HG02884 (cell line): Measurements from ENCODE around the gene OR52N2.

Experiments used
- ATAC-seq: cut with Tn5 transposase; IDR thresholded peaks from one replicate; pipeline ENCODE4 v1.9.1; 2021; ENCODE audit warnings: mild to moderate bottlenecking, moderate library complexity; ENCODE audit not compliant: unreplicated experiment

OR52N2 gene

GRCh38 chr11:5808500-5809121 is at the start of gene OR52N2:
Gene OR52N2, plus strand, starts transcription at chr11:5808924. Its CDS starts 11,412 bp downstream, at chr11:5820336.
- ATAC-seq, result peak; percentile 93

- ATAC-seq, result no peak
Measured at GRCh38 chr11:5767056-5767455, 41.7 kb upstream of the OR52N2 start.

GRCh38 chr11:5783255-5783654 is 25.5 kb upstream of the OR52N2 start, which contains the start of gene OR52N5:
Gene OR52N5, minus strand, starts transcription at chr11:5783355. Its CDS starts 4,721 bp downstream, at chr11:5778634.
- ATAC-seq, result no peak

- no peak for ATAC-seq
Measured at GRCh38 chr11:5791165-5791564, 17.6 kb upstream of the OR52N2 start, which contains the start of gene OR52N1. Gene OR52N1, minus strand, starts transcription at chr11:5791265. Its CDS starts 2,449 bp downstream, at chr11:5788816.

GRCh38 chr11:5796541-5796940 is 12.2 kb upstream of the OR52N2 start:
- no peak for ATAC-seq

- no peak for ATAC-seq
Measured at GRCh38 chr11:5803982-5804381, 4.7 kb upstream of the OR52N2 start.

GRCh38 chr11:5807580-5807979 is 1.1 kb upstream of the OR52N2 start:
- no peak for ATAC-seq

GRCh38 chr11:5809122-5809519 is 397 bp downstream of the OR52N2 start:
- ATAC-seq, result peak; percentile 14

- no peak for ATAC-seq
Measured at GRCh38 chr11:5809905-5810795, 1.4 kb downstream of the OR52N2 start.

GRCh38 chr11:5815534-5815933 is 6.8 kb downstream of the OR52N2 start:
- ATAC-seq, result no peak

GRCh38 chr11:5818245-5818886 is 9.6 kb downstream of the OR52N2 start:
- ATAC-seq, result no peak

GRCh38 chr11:5831196-5831829 is 22.6 kb downstream of the OR52N2 start:
- ATAC-seq, result no peak

GRCh38 chr11:5833446-5833845 is 24.7 kb downstream of the OR52N2 start:
- ATAC-seq, result no peak

GRCh38 chr11:5837695-5838094 is 29.0 kb downstream of the OR52N2 start:
- no peak for ATAC-seq

GRCh38 chr11:5841797-5842196 is 33.1 kb downstream of the OR52N2 start, which contains the start of gene OR52E6:
Gene OR52E6, minus strand, starts transcription at chr11:5841897. Its CDS starts 0 bp downstream, at chr11:5841897.
- ATAC-seq, result no peak

- ATAC-seq, result no peak
Measured at GRCh38 chr11:5846701-5847100, 38.0 kb downstream of the OR52N2 start.

- ATAC-seq, result no peak
Measured at GRCh38 chr11:5847711-5848110, 39.0 kb downstream of the OR52N2 start.

GRCh38 chr11:5851002-5851401 is 42.3 kb downstream of the OR52N2 start:
- no peak for ATAC-seq

- no peak for ATAC-seq
Measured at GRCh38 chr11:5857590-5857989, 48.9 kb downstream of the OR52N2 start, which contains the start of gene OR52E8. Gene OR52E8, minus strand, starts transcription at chr11:5857690. Its CDS starts 0 bp downstream, at chr11:5857690.

GRCh38 chr11:5865826-5866225 is 57.1 kb downstream of the OR52N2 start:
- no peak for ATAC-seq
